Measurements from ENCODE around the gene CFAP69.

CFAP69 gene

DNA sequence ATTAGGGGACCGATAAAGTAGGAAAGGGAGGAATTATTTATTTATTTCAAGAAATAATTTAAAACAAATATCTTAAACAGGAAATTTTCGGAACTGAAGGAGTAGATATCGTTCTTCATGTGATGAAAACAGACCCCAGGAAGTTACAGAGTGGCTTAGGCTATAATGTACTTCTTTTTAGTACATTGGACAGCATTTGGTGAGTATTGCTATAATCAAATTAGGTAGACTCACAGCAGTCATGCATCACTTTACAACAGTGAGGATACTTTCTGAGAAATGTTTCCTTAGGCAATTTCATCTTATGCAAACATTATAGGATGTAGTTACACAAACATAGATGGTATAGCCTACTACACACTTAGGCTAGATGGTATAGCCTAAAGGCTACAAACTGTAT is 43.2 kb downstream of the CFAP69 start:
- DNase-seq (ENCODE audit: insufficient read length, low spot score) (no peak), FAIRE-seq (no peak)
- TF ChIP-seq SPI1 (IDR thresholded peaks at IDR 0.05; ENCODE audit: low read depth, low read length) (no peak), PAX5 (IDR thresholded peaks at IDR 0.05; ENCODE audit: insufficient read depth, low read length, severe bottlenecking) (no peak), TAF1 (IDR thresholded peaks at IDR 0.05; ENCODE audit: low read depth, low read length) (no peak), POLR2AphosphoS5 (IDR thresholded peaks at IDR 0.05; ENCODE audit: low read depth, low read length) (no peak), POU2F2 (IDR thresholded peaks at IDR 0.05; ENCODE audit: low read depth, low read length) (no peak), POLR2A (IDR thresholded peaks at IDR 0.05; ENCODE audit: low read depth, low read length) (no peak)

DNA sequence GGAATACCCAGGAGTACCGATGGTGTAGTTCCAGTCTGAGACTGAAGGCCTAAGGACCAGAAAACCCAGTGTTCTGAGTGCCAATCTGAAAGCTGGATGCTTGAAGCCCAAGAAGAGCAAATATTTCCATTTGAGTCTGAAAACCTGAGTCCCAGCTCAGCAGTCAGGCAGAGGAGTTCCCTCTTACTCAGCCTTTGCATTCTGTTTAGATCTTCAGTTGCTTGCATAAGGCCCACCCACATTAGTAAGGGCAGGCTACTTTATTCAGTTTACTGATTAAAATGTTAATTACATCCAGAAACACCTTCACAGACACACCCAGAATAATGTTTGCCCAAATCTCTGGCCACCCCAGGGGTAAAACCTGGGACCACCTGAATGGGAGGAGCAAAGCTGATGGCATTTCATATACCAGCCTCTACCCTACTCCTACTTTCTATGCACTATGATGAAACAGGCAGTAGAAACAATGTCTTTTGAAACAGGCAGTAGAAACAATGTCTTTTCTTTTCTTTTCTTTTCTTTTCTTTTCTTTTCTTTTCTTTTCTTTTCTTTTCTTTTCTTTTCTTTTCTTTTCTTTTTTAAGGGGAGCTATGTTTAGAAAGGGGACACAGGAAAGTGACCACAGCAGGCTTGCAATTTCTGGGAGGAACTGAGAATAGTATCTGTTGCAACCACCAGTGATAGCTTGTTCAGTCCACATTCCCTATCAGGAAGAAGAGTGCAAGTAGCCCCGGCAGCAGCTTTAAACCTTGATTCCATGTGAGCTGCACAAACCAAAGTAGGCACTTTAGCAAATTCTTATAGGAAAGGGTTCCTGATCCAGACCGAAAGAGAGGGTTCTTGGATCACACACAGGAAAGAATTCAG is 45.5 kb downstream of the CFAP69 start:
- no peak for TF ChIP-seq POLR2A (IDR thresholded peaks at IDR 0.05; ENCODE audit: low read depth, low read length)
- TF ChIP-seq PAX5 (IDR thresholded peaks at IDR 0.05; ENCODE audit: insufficient read depth, low read length, severe bottlenecking): no peak
- TF ChIP-seq POU2F2 (IDR thresholded peaks at IDR 0.05; ENCODE audit: low read depth, low read length): no peak
- TF ChIP-seq TAF1 (IDR thresholded peaks at IDR 0.05; ENCODE audit: low read depth, low read length): no peak
- no peak for TF ChIP-seq POLR2AphosphoS5 (IDR thresholded peaks at IDR 0.05; ENCODE audit: low read depth, low read length)
- no peak for TF ChIP-seq SPI1 (IDR thresholded peaks at IDR 0.05; ENCODE audit: low read depth, low read length)
- FAIRE-seq (no peak), DNase-seq (ENCODE audit: insufficient read length, low spot score) (no peak)

- no peak for TF ChIP-seq POU2F2 (IDR thresholded peaks at IDR 0.05; ENCODE audit: low read depth, low read length)
- DNase-seq (ENCODE audit: insufficient read length, low spot score) (no peak), FAIRE-seq (no peak)
Observed at GRCh38 chr7:90298145-90299038, 53.4 kb downstream of the CFAP69 start.

DNA sequence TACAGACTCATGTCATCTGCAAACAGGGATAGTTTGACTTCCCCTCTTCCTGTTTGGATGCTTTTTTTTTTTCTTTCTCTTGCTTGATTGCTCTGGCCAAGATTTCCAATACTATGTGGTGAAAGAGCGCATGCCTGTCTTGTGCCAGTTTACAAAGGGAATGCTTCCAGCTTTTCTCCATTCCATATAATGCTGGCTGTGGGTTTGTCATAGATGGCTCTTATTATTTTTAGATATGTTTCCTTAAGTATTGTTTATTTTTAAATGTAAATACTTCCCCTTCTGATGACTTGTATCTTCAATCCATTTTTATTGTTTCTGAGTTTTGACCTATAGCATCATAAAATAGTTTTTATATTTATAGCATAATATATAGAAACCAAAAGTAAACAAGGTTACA is 58.3 kb downstream of the CFAP69 start:
- no peak for FAIRE-seq
- no peak for DNase-seq (ENCODE audit: insufficient read length, low spot score)
- no peak for TF ChIP-seq POLR2AphosphoS5 (IDR thresholded peaks at IDR 0.05; ENCODE audit: low read depth, low read length)
- TF ChIP-seq POU2F2 (IDR thresholded peaks at IDR 0.05; ENCODE audit: low read depth, low read length): no peak
- no peak for TF ChIP-seq SPI1 (IDR thresholded peaks at IDR 0.05; ENCODE audit: low read depth, low read length)
- no peak for TF ChIP-seq TAF1 (IDR thresholded peaks at IDR 0.05; ENCODE audit: low read depth, low read length)
- TF ChIP-seq POLR2A (IDR thresholded peaks at IDR 0.05; ENCODE audit: low read depth, low read length): no peak
- TF ChIP-seq PAX5 (IDR thresholded peaks at IDR 0.05; ENCODE audit: insufficient read depth, low read length, severe bottlenecking): no peak

- FAIRE-seq (no peak), DNase-seq (ENCODE audit: insufficient read length, low spot score) (no peak)
- no peak for TF ChIP-seq POLR2A (IDR thresholded peaks at IDR 0.05; ENCODE audit: low read depth, low read length)
- TF ChIP-seq TAF1 (IDR thresholded peaks at IDR 0.05; ENCODE audit: low read depth, low read length): no peak
- no peak for TF ChIP-seq POLR2AphosphoS5 (IDR thresholded peaks at IDR 0.05; ENCODE audit: low read depth, low read length)
- no peak for TF ChIP-seq PAX5 (IDR thresholded peaks at IDR 0.05; ENCODE audit: insufficient read depth, low read length, severe bottlenecking)
- TF ChIP-seq POU2F2 (IDR thresholded peaks at IDR 0.05; ENCODE audit: low read depth, low read length): no peak
- no peak for TF ChIP-seq SPI1 (IDR thresholded peaks at IDR 0.05; ENCODE audit: low read depth, low read length)
Observed at GRCh38 chr7:90309872-90310271, 64.9 kb downstream of the CFAP69 start.

DNA sequence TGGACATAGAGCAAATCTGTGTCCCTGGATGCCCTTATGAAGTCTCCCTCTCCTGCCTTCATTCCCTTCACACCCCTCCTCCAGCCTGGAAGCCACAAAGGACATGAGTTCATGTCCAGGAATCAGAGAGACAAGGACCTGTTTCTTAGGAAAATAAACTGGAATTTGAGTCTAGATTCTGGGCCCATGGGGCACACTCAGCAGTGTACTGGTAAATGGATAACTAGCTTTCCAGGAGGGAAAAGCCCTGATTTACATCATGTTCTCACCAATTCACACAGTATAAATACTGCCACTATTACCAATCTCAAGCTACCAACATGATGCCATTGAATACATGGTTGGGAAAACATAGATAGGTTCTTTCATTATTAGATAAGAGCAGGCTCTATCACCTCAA is 66.2 kb downstream of the CFAP69 start:
- DNase-seq (ENCODE audit: insufficient read length, low spot score) (no peak), FAIRE-seq (no peak)
- TF ChIP-seq PAX5 (IDR thresholded peaks at IDR 0.05; ENCODE audit: insufficient read depth, low read length, severe bottlenecking) (no peak), POU2F2 (IDR thresholded peaks at IDR 0.05; ENCODE audit: low read depth, low read length) (no peak), SPI1 (IDR thresholded peaks at IDR 0.05; ENCODE audit: low read depth, low read length) (no peak), TAF1 (IDR thresholded peaks at IDR 0.05; ENCODE audit: low read depth, low read length) (no peak), POLR2AphosphoS5 (IDR thresholded peaks at IDR 0.05; ENCODE audit: low read depth, low read length) (no peak), POLR2A (IDR thresholded peaks at IDR 0.05; ENCODE audit: low read depth, low read length) (no peak)

- FAIRE-seq (peak; percentile 50), DNase-seq (ENCODE audit: insufficient read length, low spot score) (no peak)
- no peak for TF ChIP-seq SPI1 (IDR thresholded peaks at IDR 0.05; ENCODE audit: low read depth, low read length)
Observed at GRCh38 chr7:90312745-90313144, 67.8 kb downstream of the CFAP69 start.

DNA sequence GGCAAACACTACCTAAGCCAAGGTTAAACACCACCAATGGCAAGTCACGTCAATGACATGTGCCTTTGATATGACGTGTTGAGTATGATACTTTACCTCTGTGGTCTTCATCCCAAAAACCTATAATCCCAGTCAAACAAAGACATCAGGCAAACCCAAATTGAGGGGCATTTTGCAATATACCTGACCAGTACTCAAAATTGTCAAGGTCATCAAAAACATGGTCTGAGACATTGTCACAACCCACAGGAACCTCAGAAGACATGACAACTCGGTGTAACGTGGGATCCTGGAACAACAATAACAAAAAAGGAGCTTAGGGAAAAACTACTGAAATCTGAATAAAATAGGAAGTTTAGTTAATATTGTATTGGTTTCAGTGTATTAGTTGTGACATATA is 68.9 kb downstream of the CFAP69 start:
- DNase-seq (ENCODE audit: insufficient read length, low spot score) (no peak), FAIRE-seq (no peak)
- TF ChIP-seq SPI1 (IDR thresholded peaks at IDR 0.05; ENCODE audit: low read depth, low read length) (no peak), PAX5 (IDR thresholded peaks at IDR 0.05; ENCODE audit: insufficient read depth, low read length, severe bottlenecking) (no peak), POLR2A (IDR thresholded peaks at IDR 0.05; ENCODE audit: low read depth, low read length) (no peak), POU2F2 (IDR thresholded peaks at IDR 0.05; ENCODE audit: low read depth, low read length) (no peak), POLR2AphosphoS5 (IDR thresholded peaks at IDR 0.05; ENCODE audit: low read depth, low read length) (no peak), TAF1 (IDR thresholded peaks at IDR 0.05; ENCODE audit: low read depth, low read length) (no peak)

DNA sequence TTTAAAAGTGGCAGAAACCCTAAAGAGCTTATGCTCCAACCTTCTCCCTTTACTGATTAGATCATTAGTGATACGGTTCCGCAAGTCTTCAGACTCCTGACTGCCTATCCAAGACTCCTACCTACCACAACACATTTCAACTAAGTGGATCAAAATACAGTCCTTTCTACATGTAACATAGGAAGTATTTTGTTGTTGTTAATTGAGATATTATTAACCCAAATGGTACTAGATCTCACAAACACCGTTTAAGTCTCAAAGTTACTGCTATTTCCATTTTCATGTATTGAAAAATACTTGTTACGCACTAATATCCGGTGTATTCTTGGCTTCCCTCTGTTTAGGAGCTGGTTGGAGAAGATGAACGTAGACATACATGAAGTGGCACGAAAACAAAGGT is 75.0 kb downstream of the CFAP69 start:
- no peak for TF ChIP-seq PAX5 (IDR thresholded peaks at IDR 0.05; ENCODE audit: insufficient read depth, low read length, severe bottlenecking)
- no peak for TF ChIP-seq TAF1 (IDR thresholded peaks at IDR 0.05; ENCODE audit: low read depth, low read length)
- DNase-seq (ENCODE audit: insufficient read length, low spot score): no peak
- no peak for FAIRE-seq

GRCh38 chr7:90320418-90320800 is 75.4 kb downstream of the CFAP69 start:
- TF ChIP-seq POU2F2 (IDR thresholded peaks at IDR 0.05; ENCODE audit: low read depth, low read length) (no peak), TAF1 (IDR thresholded peaks at IDR 0.05; ENCODE audit: low read depth, low read length) (no peak), POLR2AphosphoS5 (IDR thresholded peaks at IDR 0.05; ENCODE audit: low read depth, low read length) (no peak), SPI1 (IDR thresholded peaks at IDR 0.05; ENCODE audit: low read depth, low read length) (no peak), POLR2A (IDR thresholded peaks at IDR 0.05; ENCODE audit: low read depth, low read length) (no peak), PAX5 (IDR thresholded peaks at IDR 0.05; ENCODE audit: insufficient read depth, low read length, severe bottlenecking) (no peak)
- FAIRE-seq: peak; percentile 48
- no peak for DNase-seq (ENCODE audit: insufficient read length, low spot score)

All from GM12891 (cell line).